Fibroblast of the aortic adventitia (primary cell): ENCODE measurements around the gene HIGD2A. TPM values are rescaled to one million over a fixed set of nuclear protein-coding genes. Genes with fewer than 3 reads are reported as not detected.

Experiments used
- DNase-seq: peaks from one replicate; pipeline ENCODE4 v3.0.0-alpha.2; 2010; ENCODE audit warnings: low read depth
- H3K4me3 ChIP-seq: 2 replicates; pipeline ENCODE4 v1.5.1; 2011; ENCODE audit warnings: low read depth, mild to moderate bottlenecking, control low read depth, low read length, moderate library complexity
- total RNA-seq: library from RNA; depleted of rRNA; stranded (reverse); fragments of >200 nt; gene quantifications from 2 replicates; pipeline ENCODE4 v1.2.3, GENCODE V29; 2012; ENCODE audit warnings: low replicate concordance
- TF ChIP-seq, protein P1 (sequence below): IDR thresholded peaks from 2 replicates; pipeline ENCODE4 v1.5.1; 2011; ENCODE audit warnings: mild to moderate bottlenecking, low read length, control low read depth, inconsistent platforms; ENCODE audit not compliant: insufficient read depth

Gene HIGD2A
- total RNA-seq, 1 donor: 51.9 TPM

DNA sequence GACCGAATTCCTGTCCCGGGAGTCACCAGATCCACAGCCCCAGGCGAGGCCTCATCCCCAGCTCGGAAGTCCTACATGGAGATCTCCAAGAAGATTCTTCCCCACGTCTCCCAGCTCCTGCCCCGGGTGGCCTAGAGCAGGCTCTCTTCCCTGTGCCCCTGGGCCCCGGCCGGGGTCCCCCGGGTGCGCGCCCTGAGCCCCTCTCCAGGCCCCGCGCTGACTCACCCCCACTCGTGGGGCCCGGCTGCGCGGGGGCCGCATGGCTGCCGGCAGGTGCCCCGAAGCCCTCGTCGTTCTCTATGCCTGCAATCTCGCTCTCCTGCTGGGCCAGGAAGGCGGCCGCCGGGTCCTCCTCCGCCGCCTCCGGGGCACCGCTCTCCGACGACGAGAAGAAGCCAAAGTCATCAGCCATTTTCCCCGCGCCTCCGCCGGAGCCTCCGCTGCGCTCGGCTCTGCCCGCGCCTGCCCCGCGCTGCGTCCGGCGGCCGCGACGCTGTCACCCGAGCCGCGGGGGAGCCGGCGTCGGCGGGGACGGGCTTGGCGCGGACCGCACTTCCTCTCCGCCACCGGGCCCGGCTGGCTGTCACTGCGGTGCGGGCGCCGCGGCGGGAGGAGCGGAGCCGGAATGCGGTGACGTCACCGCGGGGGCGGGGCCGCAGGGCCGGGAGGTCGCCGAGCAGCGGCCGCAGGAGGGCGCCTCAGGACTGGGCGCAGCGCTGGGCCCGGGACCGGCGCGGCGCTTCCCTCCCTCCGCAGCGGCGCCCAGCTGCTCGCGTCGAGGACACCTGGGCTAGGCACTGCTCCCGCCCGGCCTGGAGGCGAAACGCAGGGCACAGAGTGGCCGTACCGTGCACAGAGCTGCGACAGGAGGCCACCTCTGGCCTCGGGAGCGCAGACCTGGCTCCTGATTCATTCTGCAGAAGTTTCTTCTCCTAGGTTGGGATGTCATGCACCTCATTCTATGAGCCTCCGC, 27.7 kb downstream of the HIGD2A start, which contains the start of gene CLTB:
Gene CLTB, minus strand, starts transcription at position 588 of the 973 bp plus-strand sequence. Its CDS starts 176 bp downstream, at position 412.
- peak within 1 kb of the TSS; percentile 80 for H3K4me3 ChIP-seq
- DNase-seq: peak; percentile 69
- TF ChIP-seq, protein P1, sequence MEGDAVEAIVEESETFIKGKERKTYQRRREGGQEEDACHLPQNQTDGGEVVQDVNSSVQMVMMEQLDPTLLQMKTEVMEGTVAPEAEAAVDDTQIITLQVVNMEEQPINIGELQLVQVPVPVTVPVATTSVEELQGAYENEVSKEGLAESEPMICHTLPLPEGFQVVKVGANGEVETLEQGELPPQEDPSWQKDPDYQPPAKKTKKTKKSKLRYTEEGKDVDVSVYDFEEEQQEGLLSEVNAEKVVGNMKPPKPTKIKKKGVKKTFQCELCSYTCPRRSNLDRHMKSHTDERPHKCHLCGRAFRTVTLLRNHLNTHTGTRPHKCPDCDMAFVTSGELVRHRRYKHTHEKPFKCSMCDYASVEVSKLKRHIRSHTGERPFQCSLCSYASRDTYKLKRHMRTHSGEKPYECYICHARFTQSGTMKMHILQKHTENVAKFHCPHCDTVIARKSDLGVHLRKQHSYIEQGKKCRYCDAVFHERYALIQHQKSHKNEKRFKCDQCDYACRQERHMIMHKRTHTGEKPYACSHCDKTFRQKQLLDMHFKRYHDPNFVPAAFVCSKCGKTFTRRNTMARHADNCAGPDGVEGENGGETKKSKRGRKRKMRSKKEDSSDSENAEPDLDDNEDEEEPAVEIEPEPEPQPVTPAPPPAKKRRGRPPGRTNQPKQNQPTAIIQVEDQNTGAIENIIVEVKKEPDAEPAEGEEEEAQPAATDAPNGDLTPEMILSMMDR: peak; percentile 43

DNA sequence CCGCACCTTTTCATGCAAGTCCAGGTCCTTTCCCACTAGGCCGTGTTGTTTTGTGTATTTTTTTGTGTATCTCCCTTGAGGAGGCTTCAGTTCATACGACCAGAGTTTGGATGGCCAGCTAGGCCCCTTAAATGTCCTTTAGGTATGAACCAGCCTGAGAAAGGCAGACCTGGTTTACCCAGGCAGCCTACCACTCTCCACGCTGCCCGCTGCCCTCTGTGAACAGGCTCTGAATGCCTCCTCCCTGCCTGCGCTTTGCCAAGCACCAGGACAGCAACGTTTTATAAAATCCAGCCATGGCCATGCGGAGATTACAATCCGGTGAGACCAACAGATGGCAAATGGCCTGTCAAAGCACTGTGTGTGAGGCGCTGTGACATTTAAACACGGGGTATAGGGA, 28.4 kb downstream of the HIGD2A start:
- no peak for DNase-seq
- H3K4me3 ChIP-seq: peak overlapping the region; percentile 60
- TF ChIP-seq, protein P1: no peak

DNA sequence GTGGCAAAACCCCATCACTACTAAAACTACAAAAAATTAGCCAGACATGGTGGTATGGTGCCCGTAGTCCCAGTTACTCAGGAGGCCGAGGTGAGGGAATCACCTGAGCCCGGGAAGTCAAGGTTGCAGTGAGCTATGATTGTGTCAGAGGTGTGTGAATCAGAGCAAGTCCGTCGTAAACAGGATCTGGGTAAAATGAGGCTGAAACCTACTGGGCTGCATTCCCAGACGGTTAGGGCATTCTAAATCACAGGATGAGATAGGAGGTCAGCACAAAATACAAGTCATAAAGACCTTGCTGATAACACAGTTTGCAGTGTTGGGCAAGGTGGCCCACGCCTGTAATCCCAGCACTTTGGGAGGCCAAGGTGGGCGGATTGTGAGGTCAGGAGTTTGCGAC, 29.7 kb downstream of the HIGD2A start:
- H3K4me3 ChIP-seq: no peak overlapping the region
- no peak for DNase-seq
- TF ChIP-seq, protein P1: no peak

DNA sequence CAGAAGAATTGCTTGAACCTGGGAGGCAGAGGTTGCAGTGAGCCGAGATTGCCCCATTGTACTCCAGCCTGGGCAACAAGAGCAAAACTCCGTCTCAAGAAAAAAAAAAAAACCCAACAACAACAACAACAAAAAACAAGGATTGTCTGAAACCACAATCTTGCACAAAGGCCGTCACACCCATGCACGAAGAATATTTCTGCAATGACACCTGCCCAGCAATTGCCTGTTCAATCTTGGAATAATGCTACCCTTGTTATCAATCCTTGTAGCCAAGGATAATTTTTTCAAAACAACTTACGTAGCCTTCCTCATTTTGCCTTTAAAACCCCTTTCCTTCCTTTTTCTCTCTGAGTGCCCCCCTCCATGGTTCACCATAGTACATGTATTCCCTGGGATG, 31.5 kb downstream of the HIGD2A start:
- TF ChIP-seq, protein P1: no peak
- no peak for DNase-seq
- H3K4me3 ChIP-seq: no peak overlapping the region

DNA sequence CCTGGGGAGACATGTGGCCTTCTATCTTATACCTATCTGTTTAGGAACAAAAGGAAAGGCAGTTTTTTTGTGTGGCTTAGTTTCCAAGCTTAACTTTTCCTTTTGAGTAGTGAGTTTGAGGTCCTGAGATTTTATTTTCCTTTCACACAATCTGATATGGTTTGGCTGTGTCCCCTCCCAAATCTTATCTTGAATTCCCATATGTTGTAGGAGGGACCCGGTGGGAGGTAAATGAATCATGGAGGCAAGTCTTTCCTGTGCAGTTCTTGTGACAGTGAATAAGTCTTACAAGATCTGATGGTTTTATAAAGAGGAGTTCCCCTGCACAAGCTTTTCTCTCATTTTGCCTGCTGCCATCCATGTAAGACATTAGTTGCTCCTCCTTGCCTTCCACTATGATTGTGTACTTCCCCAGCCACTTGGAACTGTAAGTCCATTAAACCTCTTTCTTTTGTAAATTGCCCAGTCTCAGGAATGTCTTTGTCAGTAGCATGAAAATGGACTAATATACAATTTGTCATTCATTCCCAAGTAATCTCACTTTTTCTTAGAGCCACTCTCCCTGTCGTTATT, 32.5 kb downstream of the HIGD2A start:
- TF ChIP-seq, protein P1: no peak
- DNase-seq: no peak
- H3K4me3 ChIP-seq: no peak overlapping the region

DNA sequence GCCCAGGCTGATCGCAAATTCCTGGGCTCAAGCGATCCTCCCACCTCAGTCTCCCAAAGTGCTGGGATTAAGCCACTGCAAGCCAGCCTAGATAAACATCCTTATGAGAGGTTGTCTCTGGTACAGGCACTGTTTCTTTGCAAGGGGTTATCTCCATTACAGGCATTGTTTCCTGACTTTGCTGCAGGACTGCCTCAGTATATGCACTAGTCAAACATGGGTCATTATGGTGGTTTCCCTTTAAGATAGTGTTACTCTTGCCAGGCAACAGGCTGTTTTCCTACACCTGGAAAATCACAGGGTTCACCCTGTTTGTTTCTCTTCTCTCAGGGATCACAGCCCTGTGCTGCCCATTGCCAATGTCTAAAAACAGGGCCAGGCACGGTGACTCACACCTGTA, 35.6 kb downstream of the HIGD2A start:
- peak; percentile 70 for DNase-seq
- TF ChIP-seq, protein P1: no peak
- H3K4me3 ChIP-seq: no peak overlapping the region
